ENCODE measurements around the gene ZNF594. TPM values are rescaled to one million over a fixed set of nuclear protein-coding genes. Genes with fewer than 3 reads are reported as not detected.

The ZNF594 gene
- total RNA-seq: 50.6 TPM

DNA sequence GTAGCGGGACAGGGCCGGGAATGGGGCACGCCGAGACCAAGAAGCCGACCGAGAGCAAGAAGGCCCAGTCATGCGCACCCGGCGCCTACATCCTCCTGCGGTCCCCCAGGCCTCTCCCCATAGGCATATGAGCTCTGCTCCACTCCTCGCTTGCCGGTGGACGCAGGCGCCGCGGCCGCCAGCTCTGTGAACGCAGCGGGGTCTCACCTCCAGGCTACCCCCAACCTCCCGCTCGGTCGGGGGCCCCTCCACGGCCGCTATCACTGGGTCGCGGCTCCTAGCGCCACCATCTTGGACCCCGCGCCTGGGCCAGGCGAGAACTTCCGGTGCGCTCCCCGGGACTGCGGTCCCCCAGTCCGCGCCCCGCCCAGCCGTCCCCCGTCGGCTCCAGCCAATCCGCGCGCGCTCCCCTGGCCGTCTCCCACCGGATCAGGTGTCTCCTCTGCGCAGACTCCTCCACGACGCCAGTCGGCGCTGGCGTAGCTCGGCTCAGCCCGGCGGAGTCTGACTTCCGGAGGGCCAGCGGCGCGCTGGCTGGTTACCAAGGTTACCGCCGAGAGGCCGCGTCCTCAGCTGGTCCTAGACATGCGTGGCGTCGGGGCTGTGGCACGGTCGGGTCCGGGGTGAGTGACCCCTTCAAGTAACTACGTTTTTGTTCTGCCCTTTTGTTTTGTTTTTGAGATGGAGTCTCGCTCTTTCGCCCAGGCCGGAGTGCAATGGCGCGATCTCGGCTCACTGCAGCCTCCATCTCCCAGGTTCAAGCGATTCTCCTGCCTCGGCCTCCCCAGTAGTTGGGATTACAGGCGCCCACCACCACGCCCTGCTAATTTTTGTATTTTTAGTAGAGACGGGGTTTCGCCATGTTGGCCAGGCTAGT is at the start of gene ZNF594:
Gene ZNF594, minus strand, starts transcription at position 328 of the 877 bp plus-strand sequence. CDS start 7,612 bp downstream, outside the sequence.

GRCh38 chr17:5234645-5235576 is 43.2 kb upstream of the ZNF594 start, which contains the start of gene SCIMP:
Gene SCIMP (minus strand): TSS chr17:5234860. CDS start chr17:5234755, 105 bp downstream.

Other genes starting within 250 kb of the ZNF594 start
- 177 TPM for gene PFN1, start 243.3 kb downstream of the ZNF594 start, total RNA-seq
- gene ENO3, start 240.7 kb downstream of the ZNF594 start, total RNA-seq: 174 TPM
- 42.4 TPM for gene SPAG7, start 224.1 kb downstream of the ZNF594 start, total RNA-seq
- gene CAMTA2, start 204.2 kb downstream of the ZNF594 start, total RNA-seq: 13.4 TPM
- gene INCA1, start 194.3 kb downstream of the ZNF594 start, total RNA-seq: 1.3 TPM
- 32.3 TPM for gene KIF1C, start 193.9 kb downstream of the ZNF594 start, total RNA-seq
- not detected for gene SLC52A1, start 156.4 kb downstream of the ZNF594 start, total RNA-seq
- 11.7 TPM for gene ZFP3, start 113.4 kb downstream of the ZNF594 start, total RNA-seq
- 11.9 TPM for gene ZNF232, start 80.0 kb downstream of the ZNF594 start, total RNA-seq
- 0.82 TPM for gene USP6, start 75.8 kb downstream of the ZNF594 start, total RNA-seq
- gene SCIMP, start 43.0 kb upstream of the ZNF594 start, total RNA-seq: 0.77 TPM
- 89.4 TPM for gene RABEP1, start 90.4 kb upstream of the ZNF594 start, total RNA-seq
- gene NUP88, start 227.8 kb upstream of the ZNF594 start, total RNA-seq: 87.0 TPM
- 83.3 TPM for gene RPAIN, start 228.3 kb upstream of the ZNF594 start, total RNA-seq
- gene C1QBP, start 247.3 kb upstream of the ZNF594 start, total RNA-seq: 104 TPM